GM06990 (cell line): ENCODE measurements around the gene MTF2.
"Not testable (repeated sequence)": the region's sequence is repeated elsewhere in the genome, so short reads cannot be mapped to it uniquely, and the experiment has no call there.

Experiments
- DNase-seq: peaks from one replicate; pipeline ENCODE4 v3.0.0-alpha.2; 2011; ENCODE audit not compliant: insufficient read length; ENCODE audit errors: extremely low read depth
- H3K27me3 ChIP-seq: replicated peaks from 2 replicates; pipeline ENCODE4 v1.6.0; 2011; ENCODE audit warnings: low read length; ENCODE audit not compliant: control insufficient read depth, insufficient read depth
- H3K36me3 ChIP-seq: 2 replicates; pipeline ENCODE4 v1.5.1; 2011; ENCODE audit warnings: low read length; ENCODE audit not compliant: control insufficient read depth, insufficient read depth
- H3K4me3 ChIP-seq: replicated peaks from 2 replicates; pipeline ENCODE4 v1.5.1; 2011; ENCODE audit warnings: low read depth, mild to moderate bottlenecking, control low read depth, low read length
- TF ChIP-seq, protein P1 (sequence below): IDR thresholded peaks from 2 replicates; pipeline ENCODE4 v1.5.1; 2011; ENCODE audit warnings: low read length, control low read depth, mild to moderate bottlenecking, inconsistent platforms; ENCODE audit not compliant: insufficient read depth, poor library complexity, severe bottlenecking

Gene MTF2

DNA sequence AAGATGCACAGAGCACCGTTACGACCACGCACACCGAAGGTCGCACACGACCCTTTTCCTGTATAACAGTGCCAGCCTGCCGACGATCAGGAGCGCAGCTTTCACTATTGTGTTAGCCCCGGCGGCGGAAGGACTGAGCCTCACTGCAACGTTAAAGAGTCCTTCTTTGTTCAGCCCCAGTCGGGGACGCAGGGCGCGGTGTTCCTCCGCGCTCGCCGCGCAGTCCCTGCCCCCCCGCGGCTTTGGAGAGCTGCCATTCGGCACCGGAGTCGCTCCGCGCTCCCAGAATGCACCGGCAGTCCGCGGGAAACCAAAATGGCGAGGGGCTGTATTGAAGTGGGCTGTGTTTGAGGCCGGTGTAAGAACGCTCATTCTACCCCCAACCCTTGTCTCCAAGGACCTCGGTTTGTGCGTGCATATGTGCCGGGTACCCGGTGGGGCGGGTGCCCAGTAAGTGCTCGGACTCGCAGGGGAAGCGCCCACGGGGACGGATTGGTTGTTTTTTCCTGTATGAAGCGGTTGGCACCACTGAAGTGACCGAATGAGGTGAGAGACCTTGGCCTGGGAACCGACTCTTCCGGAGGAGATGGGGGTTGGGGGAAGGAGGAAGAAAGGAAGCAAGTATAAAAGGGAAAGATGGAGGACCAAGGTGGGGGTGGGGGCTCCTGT is at the start of gene MTF2:
TSS of gene MTF2 (plus strand) at position 298 of the 669 bp plus-strand sequence. CDS start at position 542, 244 bp downstream.
- peak within 1 kb of the TSS; percentile 85 for H3K4me3 ChIP-seq
- TF ChIP-seq, protein P1, sequence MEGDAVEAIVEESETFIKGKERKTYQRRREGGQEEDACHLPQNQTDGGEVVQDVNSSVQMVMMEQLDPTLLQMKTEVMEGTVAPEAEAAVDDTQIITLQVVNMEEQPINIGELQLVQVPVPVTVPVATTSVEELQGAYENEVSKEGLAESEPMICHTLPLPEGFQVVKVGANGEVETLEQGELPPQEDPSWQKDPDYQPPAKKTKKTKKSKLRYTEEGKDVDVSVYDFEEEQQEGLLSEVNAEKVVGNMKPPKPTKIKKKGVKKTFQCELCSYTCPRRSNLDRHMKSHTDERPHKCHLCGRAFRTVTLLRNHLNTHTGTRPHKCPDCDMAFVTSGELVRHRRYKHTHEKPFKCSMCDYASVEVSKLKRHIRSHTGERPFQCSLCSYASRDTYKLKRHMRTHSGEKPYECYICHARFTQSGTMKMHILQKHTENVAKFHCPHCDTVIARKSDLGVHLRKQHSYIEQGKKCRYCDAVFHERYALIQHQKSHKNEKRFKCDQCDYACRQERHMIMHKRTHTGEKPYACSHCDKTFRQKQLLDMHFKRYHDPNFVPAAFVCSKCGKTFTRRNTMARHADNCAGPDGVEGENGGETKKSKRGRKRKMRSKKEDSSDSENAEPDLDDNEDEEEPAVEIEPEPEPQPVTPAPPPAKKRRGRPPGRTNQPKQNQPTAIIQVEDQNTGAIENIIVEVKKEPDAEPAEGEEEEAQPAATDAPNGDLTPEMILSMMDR: no peak

DNA sequence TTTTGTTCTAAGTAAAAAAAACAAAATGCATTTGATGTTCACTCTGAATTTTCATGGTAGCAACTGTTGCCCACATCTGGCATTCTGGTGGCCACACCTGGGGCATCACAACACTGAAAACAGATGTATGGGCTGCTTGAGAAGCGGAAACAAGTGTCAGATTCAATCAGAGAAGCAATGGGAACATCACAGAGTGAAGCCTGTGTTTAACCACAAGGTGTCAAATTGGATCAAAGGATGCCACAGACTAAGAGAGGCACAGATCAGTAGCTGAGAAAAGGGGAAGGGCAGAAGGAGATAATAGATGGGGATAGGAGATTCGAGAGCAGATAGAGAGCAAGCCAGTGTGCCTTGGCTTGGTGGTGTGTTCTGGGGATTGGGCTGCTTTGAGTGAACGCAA is 49.8 kb upstream of the MTF2 start:
- Histone ChIP-seq H3K27me3 (no peaks in the 10 kb centered on the region), H3K36me3 (no peaks in the 10 kb centered on the region), H3K4me3 (no peak overlapping the region)
- TF ChIP-seq, protein P1: no peak
- peak; percentile 22 for DNase-seq

More for the DNA sequence above, at the start of gene MTF2:
- H3K27me3 ChIP-seq: no peaks in the 10 kb centered on the region
- no peaks in the 10 kb centered on the region; the same call in 1 of the 2 replicates for H3K36me3 ChIP-seq
- DNase-seq: peak; percentile 99

DNA sequence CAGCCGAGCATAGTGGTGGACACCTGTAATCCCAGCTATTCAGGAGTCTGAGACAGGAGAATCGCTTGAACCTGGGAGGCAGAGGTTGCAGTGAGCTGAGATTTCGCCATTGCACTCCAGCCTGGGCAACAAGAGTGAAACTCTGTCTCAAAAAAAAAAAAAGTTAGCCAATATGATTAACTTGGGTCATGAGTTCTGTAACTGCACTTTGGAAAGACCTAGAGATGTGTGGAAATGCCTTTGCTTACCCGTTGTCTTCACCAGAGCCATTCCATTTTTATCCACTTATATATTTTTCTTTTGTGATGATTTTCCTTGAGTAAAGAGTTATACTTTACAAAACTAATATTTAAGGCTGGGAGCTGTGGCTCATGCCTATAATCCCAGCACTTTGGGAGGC is 48.9 kb upstream of the MTF2 start:
- H3K36me3 ChIP-seq: not testable (repeated sequence)

DNA sequence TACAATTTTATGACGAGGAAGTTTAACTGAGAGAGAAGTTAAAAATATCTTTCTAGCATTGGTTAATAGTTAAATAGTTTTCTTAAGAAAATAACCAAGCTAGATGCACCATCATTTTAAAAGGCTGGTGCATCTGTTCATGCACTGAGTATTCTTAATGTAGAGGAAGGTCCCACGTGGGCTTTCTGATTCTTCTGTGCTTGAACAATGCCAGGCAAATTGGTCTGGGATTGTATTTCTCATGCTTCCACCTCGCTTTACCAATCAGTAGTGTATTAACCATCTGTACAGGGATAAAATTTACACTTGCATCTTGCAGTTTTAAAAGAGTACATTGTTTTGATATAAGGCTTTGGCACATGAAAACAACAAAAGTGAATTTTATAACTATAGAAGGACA is 47.4 kb upstream of the MTF2 start:
- Histone ChIP-seq H3K4me3 (no peak overlapping the region), H3K36me3 (no peaks in the 10 kb centered on the region), H3K27me3 (no peaks in the 10 kb centered on the region)
- TF ChIP-seq, protein P1: no peak
- no peak for DNase-seq

More for the DNA sequence above, 48.9 kb upstream of the MTF2 start:
- not testable (repeated sequence) for H3K27me3 ChIP-seq, DNase-seq, H3K4me3 ChIP-seq

DNA sequence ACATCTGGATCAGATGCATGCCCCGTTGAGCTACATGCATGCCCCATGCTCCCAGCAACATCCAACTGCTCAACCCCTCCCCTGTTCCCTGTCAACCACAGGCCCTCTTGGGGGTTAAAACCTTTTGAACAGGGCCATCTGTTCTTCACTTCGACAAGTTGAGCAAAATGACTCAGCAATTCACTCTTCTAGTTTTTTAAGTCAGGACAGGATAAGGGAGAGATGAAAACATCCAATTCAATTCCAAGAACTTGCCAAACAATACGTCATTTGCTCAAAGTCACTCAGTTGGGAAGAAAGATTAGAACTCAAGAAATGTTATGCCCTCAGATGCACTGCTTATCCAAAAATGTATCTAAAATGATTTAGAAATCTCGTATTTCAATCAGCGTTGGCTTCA is 46.1 kb upstream of the MTF2 start:
- Histone ChIP-seq H3K4me3 (no peak overlapping the region), H3K27me3 (no peaks in the 10 kb centered on the region), H3K36me3 (no peaks in the 10 kb centered on the region)
- TF ChIP-seq, protein P1: no peak
- peak; percentile 27 for DNase-seq

DNA sequence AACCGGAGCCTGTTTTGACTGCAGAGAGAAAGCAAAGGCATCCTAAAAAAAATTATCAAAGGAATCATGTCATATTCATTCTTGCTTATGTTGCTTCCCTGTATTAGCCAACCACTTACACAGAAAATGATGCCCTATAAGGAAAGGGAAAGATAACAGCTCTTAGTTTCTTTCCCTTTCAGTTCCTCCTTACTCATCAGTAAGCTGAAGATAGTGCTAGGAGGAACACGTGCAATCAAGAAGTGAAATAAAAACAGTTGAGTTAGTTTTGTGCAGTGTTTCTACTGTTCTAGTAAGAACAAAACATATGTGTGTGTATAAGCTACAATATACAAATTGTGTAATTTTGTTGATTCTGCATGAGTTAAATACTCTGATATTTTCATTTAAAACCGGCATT is 45.3 kb upstream of the MTF2 start:
- Histone ChIP-seq H3K4me3 (no peak overlapping the region), H3K27me3 (no peaks in the 10 kb centered on the region), H3K36me3 (no peaks in the 10 kb centered on the region)
- peak; percentile 26 for DNase-seq
- TF ChIP-seq, protein P1: no peak
